ENCODE data around the gene SKIC3. TPM values are rescaled to one million over a fixed set of nuclear protein-coding genes. Genes with fewer than 3 reads are reported as not detected.

The SKIC3 gene
- total RNA-seq, 1 experiment from 2014 or later, result 37.6 TPM

DNA sequence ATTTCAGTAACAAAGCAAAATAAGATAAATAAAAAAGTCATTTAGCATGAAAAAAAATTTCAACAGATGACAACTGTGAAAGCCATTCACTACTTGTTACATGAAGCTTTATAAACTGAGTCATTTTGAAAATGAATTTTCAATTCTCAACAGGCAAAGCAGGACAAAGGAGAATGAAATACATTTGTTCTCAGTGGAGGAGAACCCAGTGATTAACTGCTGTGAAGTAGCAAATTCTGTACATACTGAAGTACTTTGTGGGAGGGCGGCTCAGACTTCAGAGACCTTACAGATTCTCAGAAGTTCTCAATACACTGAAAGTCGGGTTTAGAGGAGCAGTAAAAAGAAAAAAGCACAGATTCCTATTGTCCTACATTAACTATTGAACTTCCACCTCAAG, 21.7 kb downstream of the SKIC3 start:
- H4K20me1 ChIP-seq (ENCODE audit: low read length), result no peaks in the 10 kb centered on the region
- BruUV-seq (replicated peaks), result no TSS peak
- POLR2A ChIA-PET (ENCODE audit: unreplicated experiment), result interaction anchor here (0.6 kb wide), 1 partner anchor 16 kb away, joined by 3 read pairs; no protein-coding TSS in a partner anchor
- H3K9me3 ChIP-seq (ENCODE audit: low read length), result no peaks in the 10 kb centered on the region
- H3K27ac ChIP-seq (ENCODE audit: low read length), result no peak overlapping the region
- no peak overlapping the region for H3K4me3 ChIP-seq (ENCODE audit: low read length)
- H3K9ac ChIP-seq (ENCODE audit: low read length), result no peak overlapping the region
- no peaks in the 10 kb centered on the region for H3K27me3 ChIP-seq (ENCODE audit: low read length)
- no peak for TF ChIP-seq EZH2phosphoT487 (IDR thresholded peaks at IDR 0.05; ENCODE audit: borderline replicate concordance, low read length)
- TF ChIP-seq, protein P1, sequence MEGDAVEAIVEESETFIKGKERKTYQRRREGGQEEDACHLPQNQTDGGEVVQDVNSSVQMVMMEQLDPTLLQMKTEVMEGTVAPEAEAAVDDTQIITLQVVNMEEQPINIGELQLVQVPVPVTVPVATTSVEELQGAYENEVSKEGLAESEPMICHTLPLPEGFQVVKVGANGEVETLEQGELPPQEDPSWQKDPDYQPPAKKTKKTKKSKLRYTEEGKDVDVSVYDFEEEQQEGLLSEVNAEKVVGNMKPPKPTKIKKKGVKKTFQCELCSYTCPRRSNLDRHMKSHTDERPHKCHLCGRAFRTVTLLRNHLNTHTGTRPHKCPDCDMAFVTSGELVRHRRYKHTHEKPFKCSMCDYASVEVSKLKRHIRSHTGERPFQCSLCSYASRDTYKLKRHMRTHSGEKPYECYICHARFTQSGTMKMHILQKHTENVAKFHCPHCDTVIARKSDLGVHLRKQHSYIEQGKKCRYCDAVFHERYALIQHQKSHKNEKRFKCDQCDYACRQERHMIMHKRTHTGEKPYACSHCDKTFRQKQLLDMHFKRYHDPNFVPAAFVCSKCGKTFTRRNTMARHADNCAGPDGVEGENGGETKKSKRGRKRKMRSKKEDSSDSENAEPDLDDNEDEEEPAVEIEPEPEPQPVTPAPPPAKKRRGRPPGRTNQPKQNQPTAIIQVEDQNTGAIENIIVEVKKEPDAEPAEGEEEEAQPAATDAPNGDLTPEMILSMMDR (conservative IDR thresholded peaks at IDR 0.05; ENCODE audit: low read depth, low read length), result no peak
- no peak for TF ChIP-seq EZH2 (IDR thresholded peaks at IDR 0.05; ENCODE audit: low read length, unreplicated experiment)
- DNase-seq (no peak), ATAC-seq (no peak)
- no peak overlapping the region for H2AFZ ChIP-seq (ENCODE audit: low read length)
- CTCF ChIA-PET, result no interaction called here
- no peaks in the 10 kb centered on the region for H3K9me2 ChIP-seq (replicated peaks; ENCODE audit: low read length)
- no peaks in the 10 kb centered on the region for H3K4me1 ChIP-seq (ENCODE audit: insufficient read depth, low read length)
- no peak overlapping the region for H3K4me2 ChIP-seq (ENCODE audit: low read length)
- peaks cover 7% of the 10 kb centered on the region; the same call in 1 of the 2 replicates for H3K36me3 ChIP-seq (ENCODE audit: low read depth, low read length)
- intact Hi-C loops (cut with micrococcal nuclease), result no loop called here
- no peaks in the 10 kb centered on the region for H3F3A ChIP-seq (ENCODE audit: low read length, unreplicated experiment)
- H3K79me2 ChIP-seq (ENCODE audit: low read length), result no peaks in the 10 kb centered on the region

DNA sequence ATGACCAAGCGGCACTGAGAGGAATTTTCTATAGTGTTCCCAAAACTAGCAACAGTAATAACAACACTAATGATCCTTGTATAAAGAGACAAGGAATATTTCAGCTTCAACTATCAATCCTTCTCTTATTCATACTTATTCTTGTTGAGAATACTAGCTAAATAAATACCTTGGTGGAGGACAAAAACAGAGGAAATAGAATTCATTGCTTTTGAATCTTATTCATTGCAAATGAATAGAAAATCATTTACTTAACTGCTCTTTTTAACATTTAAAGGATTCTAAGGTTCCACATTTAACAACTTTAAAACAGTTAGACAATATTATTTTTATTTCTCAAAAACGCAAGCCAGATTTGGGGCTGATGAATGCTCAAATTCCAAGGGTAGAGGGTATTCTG, 22.4 kb downstream of the SKIC3 start:
- H3K27ac ChIP-seq (ENCODE audit: low read length), result no peak overlapping the region
- H2AFZ ChIP-seq (ENCODE audit: low read length), result no peak overlapping the region
- TF ChIP-seq EZH2phosphoT487 (IDR thresholded peaks at IDR 0.05; ENCODE audit: borderline replicate concordance, low read length) (no peak), EZH2 (IDR thresholded peaks at IDR 0.05; ENCODE audit: low read length, unreplicated experiment) (no peak)
- TF ChIP-seq, protein P1 (conservative IDR thresholded peaks at IDR 0.05; ENCODE audit: low read depth, low read length), result no peak
- no peak overlapping the region for H3K4me3 ChIP-seq (ENCODE audit: low read length)
- no peaks in the 10 kb centered on the region for H3K4me1 ChIP-seq (ENCODE audit: insufficient read depth, low read length)
- no peak overlapping the region for H3K4me2 ChIP-seq (ENCODE audit: low read length)
- DNase-seq (no peak), ATAC-seq (no peak)
- ChIA-PET POLR2A (ENCODE audit: unreplicated experiment) (interaction anchor here (0.6 kb wide), 1 partner anchor 15 kb away, joined by 3 read pairs; no protein-coding TSS in a partner anchor), CTCF (no interaction called here)
- no peaks in the 10 kb centered on the region for H3K9me2 ChIP-seq (replicated peaks; ENCODE audit: low read length)
- H4K20me1 ChIP-seq (ENCODE audit: low read length), result no peaks in the 10 kb centered on the region
- no peaks in the 10 kb centered on the region for H3K27me3 ChIP-seq (ENCODE audit: low read length)
- no TSS peak for BruUV-seq (replicated peaks)
- no peaks in the 10 kb centered on the region for H3K79me2 ChIP-seq (ENCODE audit: low read length)
- H3K9me3 ChIP-seq (ENCODE audit: low read length), result no peaks in the 10 kb centered on the region
- H3F3A ChIP-seq (ENCODE audit: low read length, unreplicated experiment), result no peaks in the 10 kb centered on the region
- H3K36me3 ChIP-seq (ENCODE audit: low read depth, low read length), result peaks cover 12% of the 10 kb centered on the region
- H3K9ac ChIP-seq (ENCODE audit: low read length), result no peak overlapping the region
- intact Hi-C loops (cut with micrococcal nuclease), result no loop called here

DNA sequence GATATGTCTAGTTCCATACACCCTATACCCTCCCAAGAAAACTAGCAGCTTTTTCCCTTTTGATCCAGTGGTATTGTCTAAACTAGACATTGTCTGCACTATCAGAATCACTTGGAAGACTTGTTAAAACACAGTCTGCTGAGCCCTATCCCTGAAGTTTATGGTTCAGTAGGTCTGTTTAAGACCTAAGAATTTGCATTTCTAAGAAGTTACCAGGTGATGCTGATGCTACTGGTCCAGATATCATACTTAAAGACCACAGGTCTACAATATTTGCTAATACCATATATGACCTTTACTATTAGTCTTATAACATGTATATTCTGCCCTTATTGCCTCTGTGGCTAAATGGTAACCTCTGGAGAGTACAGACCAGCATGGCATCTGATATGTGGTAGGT, 23.3 kb downstream of the SKIC3 start:
- no peak overlapping the region for H3K27ac ChIP-seq (ENCODE audit: low read length)
- H3K9me3 ChIP-seq (ENCODE audit: low read length), result no peaks in the 10 kb centered on the region
- H3K27me3 ChIP-seq (ENCODE audit: low read length), result no peaks in the 10 kb centered on the region
- H2AFZ ChIP-seq (ENCODE audit: low read length), result no peak overlapping the region
- no peak overlapping the region for H3K4me2 ChIP-seq (ENCODE audit: low read length)
- H3K9me2 ChIP-seq (replicated peaks; ENCODE audit: low read length), result no peaks in the 10 kb centered on the region
- TF ChIP-seq EZH2phosphoT487 (IDR thresholded peaks at IDR 0.05; ENCODE audit: borderline replicate concordance, low read length) (no peak), EZH2 (IDR thresholded peaks at IDR 0.05; ENCODE audit: low read length, unreplicated experiment) (no peak)
- TF ChIP-seq, protein P1 (conservative IDR thresholded peaks at IDR 0.05; ENCODE audit: low read depth, low read length), result no peak
- H3K9ac ChIP-seq (ENCODE audit: low read length), result no peak overlapping the region
- H4K20me1 ChIP-seq (ENCODE audit: low read length), result no peaks in the 10 kb centered on the region
- intact Hi-C loops (cut with micrococcal nuclease), result no loop called here
- no peak for ATAC-seq
- no peaks in the 10 kb centered on the region for H3F3A ChIP-seq (ENCODE audit: low read length, unreplicated experiment)
- no peak overlapping the region for H3K4me3 ChIP-seq (ENCODE audit: low read length)
- DNase-seq, result no peak
- no peaks in the 10 kb centered on the region for H3K79me2 ChIP-seq (ENCODE audit: low read length)
- POLR2A ChIA-PET (ENCODE audit: unreplicated experiment), result no interaction called here
- CTCF ChIA-PET, result no interaction called here
- peaks cover 9% of the 10 kb centered on the region for H3K36me3 ChIP-seq (ENCODE audit: low read depth, low read length)
- no peaks in the 10 kb centered on the region for H3K4me1 ChIP-seq (ENCODE audit: insufficient read depth, low read length)
- BruUV-seq (replicated peaks), result no TSS peak

Measured in PC-3 (cell line).